ENCODE results near the gene COBLL1.

- TF ChIP-seq REST (IDR thresholded peaks at IDR 0.05; ENCODE audit: low read depth) (no peak), FOXM1 (IDR thresholded peaks at IDR 0.05; ENCODE audit: borderline replicate concordance, low read depth) (no peak), YY1 (IDR thresholded peaks at IDR 0.05; ENCODE audit: low read depth) (no peak), EP300 (IDR thresholded peaks at IDR 0.05; ENCODE audit: borderline replicate concordance) (no peak), CEBPB (IDR thresholded peaks at IDR 0.05) (no peak), RAD21 (IDR thresholded peaks at IDR 0.05; ENCODE audit: low read depth) (no peak), TAF1 (IDR thresholded peaks at IDR 0.05; ENCODE audit: low read depth) (no peak), MAX (IDR thresholded peaks at IDR 0.05) (no peak), EGR1 (IDR thresholded peaks at IDR 0.05) (no peak)
Measured at GRCh38 chr2:164773091-164773490, 68.5 kb downstream of the COBLL1 start.

All from Ishikawa (cell line).